Left renal cortex interstitium (tissue), 4 donors: ENCODE data around the gene SLC25A45. TPM values are rescaled to one million over a fixed set of nuclear protein-coding genes. Genes with fewer than 3 reads are reported as not detected.

Experiments used
- DNase-seq, 4 donors: peaks; one replicate each; pipeline ENCODE4 v3.0.0-alpha.2; 2013; ENCODE audit warnings: low read depth in 4 of 4, low spot score in 2 of 4, missing footprints in 1 of 4
- polyA plus RNA-seq, 4 donors: library from polyadenylated mRNA; unstranded; fragments of 120-200 nt; gene quantifications; one replicate each; pipeline ENCODE4 v1.2.1, GENCODE V29; 2013; ENCODE audit not compliant: insufficient read length in 4 of 4

The SLC25A45 gene
- polyA plus RNA-seq, 4 donors: 4.0 to 10.5 (median 7.1) TPM

DNA sequence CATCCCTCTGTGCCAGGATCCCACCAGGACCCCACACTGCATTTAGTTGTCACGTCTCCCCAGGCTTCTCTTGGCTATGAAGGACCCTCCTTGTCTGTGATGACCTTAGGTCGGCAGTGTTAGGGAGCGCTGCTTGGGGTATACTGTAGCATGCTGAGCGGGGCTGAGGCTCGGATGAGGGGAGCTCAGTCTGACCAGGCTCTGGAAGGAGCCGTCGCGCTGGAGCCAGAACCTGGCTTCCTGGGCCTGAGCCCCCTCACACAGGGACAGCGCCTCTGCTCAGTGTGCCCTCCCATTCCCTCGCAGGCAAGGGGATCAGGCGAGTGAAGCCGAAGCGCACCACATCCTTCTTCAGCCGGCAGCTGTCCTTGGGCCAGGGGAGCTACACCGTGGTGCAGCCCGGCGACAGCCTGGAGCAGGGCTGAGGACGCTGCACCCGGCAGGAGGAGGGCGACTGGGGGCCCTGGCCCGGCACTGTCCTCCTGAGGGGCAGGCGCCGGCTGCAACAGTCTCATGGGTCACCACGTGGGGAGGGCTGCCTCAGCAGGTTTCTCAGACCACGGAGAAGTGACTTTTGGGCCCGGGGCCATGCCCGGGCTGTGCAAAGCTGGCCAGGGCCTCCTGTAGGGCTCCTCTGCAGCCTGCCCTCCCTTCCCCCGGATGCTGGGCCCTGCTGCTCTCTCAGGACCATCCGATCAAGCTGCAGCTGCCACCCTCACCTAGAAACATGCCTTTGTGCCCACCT, 28.7 kb upstream of the SLC25A45 start:
- no peak for DNase-seq

DNA sequence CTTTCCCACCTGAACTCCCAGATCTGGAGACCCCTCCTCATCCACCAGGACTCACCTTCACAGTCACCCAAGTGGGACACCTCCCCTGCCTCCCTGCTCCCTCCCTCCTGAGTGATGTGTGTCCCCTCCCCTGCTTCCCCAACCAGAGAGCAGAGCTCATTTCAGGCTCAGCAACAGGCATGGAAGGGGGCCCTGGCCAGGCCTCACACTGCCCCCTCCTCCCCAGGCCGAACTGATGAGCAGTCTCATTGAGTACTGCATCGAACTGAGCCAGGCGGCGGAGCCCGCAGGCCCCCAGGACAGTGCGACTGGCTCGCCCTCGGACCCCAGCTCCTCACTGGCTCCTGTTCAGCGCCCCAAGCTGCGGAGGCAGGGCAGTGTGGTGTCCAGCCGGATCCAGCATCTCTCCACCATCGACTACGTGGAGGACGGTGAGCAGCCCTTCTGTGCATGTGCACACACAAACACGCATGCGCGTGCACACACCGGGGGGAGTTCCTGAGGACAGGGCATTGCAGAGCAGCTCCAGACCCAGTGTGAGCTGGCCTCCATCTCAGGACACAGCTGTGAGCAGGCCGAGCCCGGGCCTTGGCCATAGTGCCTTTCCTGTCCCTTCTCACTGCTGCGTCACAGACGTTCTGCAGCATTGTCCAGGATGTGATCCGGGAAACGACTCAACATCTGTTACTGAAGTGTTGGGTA, 22.3 kb upstream of the SLC25A45 start:
- DNase-seq: no peak

DNA sequence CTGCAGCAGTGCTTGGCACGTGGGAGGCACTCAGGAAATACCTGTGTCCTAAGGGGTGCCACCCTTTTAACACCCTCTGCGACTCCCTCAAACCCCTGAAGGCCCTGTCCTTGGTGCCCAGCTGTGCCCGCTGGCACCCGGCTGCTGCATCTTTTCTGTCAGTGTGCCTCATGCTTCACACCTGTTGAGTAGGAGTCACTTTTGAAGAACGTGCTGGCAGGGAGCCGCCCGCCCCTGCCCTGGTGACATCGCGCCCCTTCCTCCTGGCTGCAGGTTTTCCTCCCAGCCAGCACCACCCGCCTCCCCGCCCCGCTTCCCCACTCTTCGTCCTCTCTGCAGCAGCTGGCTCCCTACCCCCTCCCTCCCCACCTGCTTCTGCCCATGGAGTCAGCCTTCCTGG, 21.8 kb upstream of the SLC25A45 start:
- no peak for DNase-seq

DNA sequence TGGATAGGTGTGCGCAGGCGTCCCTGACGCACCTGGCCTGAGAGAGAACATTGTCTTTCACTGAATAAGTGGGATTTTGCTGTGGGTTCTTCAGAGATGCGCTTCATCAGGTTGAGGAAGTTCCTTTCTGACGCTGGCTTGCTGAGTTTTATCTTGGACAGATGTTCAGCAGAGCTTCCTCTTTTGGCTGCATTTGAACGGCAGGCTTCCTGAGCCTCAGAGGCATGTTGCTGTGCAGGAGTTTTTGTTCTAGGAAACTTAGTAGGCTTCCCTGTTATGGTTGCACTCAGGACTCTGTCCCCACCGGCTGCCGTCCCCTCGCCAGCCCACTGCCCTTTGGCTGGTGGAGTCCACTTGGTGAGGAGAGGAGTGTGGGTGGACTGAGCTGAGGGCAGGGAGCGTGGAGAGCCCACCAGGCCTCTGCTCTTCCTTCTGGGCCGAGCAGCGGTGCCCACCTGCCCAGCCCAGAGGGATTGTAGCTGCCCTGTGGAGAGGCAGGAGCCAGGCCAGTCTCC, 21.2 kb upstream of the SLC25A45 start:
- no peak for DNase-seq

DNA sequence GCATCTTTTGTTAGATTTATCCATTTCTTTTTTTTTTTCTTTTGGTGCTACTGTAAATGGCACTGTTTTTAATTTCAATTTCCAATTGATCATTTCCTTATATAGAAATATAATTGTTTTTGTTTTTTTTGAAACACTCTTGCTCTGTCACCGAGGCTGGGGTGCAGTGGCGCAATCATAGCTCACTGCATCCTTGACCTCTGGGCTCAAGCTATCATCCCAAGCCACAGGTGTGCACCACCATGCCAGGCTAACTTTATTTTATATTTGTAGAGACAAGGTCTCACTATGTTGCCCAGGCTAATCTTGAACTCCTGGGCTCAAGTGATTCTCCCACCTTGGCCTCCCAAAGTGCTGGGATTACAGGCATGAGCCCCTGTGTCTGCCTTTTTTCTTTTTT, 20.3 kb upstream of the SLC25A45 start:
- DNase-seq: no peak

DNA sequence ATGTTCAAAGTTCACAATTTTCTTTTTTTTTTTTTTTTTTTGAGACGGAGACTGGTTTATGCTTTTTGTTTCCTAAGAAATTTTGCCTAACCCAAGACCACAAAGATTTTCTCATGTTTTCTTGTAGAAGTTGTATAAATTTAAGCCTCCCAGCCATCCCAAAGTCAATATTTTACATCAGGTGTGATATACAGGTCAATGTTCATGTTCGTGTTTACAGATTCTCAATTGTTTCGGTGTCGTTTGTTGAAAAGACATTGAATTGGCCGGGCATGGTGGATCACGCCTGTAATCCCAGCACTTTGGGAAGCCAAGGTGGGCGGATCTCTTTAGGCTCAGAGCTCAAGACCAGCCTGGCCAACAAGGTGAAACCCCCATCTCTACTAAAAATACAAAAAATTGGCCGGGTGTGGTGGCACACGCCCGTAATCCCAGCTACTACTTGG, 19.4 kb upstream of the SLC25A45 start:
- no peak for DNase-seq

DNA sequence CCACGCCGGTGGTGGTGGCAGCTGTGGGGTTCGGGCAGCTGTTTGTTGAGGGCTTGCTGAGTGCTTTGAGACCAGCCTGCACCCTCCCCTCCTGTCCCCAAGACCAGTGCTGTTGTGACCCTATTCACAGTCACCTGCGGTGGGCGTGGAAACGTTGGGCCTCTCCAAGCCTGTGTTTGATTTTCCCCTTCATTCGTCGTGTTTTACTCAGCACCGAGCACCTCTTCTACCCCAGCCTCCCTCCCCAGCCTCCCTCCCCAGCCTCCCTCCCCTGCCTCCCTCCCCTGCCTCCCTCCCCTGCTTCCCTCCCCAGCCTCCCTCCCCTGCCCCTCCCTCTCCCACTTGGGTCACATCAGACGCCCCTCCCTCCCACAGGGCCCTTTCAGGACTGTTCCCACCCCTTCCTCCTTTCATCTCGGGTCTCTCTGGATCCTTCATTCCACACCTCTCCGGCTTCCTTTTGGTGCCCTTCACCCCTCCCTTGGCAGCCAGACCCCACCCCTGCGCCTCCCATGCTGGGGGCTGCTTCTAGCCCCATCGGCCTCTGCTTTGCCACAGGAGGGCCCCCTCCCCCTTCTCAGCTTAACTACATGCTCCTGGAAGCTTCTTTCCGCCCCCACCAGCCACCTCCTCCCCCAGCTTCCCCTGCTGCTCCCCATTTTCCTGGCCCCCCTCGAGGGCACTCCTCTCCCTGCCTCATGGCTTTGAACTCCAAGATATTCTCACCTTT, 18.8 kb upstream of the SLC25A45 start:
- no peak for DNase-seq

DNA sequence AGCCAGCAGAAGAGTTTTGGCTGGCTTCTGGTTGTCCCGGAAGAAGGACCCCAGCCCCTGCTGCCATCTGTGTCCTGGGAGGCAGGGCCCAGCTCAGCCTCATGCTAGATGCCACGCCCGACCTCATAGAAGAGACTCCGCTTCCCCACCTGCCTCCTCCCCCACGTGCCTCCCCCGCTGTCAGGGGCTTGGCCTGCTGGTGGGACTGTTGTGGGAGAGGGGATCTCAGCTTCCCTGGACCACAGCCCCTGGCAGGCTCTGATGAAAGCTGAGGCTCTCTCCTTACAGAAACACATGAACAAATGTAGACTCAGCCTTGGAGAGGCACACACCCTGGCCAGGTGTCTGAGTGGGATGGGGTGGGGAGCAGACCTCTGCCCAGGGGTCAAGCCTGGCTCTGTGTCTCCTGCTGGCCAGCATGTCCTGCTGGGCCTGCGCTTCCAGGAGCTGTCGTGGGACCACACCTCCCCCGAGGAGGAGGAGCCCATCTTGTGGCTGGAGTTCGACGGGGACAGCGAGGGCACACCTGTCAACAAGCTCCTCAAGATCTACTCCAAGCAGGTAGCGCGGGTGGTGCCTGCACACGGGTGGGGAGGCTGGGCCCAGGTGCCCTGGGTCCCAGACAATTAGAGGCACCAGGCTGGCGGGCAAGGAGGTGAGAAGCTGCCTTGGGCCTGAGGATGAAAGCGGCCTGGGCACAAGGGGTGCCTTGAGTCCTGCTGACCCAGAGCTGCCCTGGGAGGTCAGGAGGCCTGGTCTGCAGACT, 18.0 kb upstream of the SLC25A45 start:
- no peak for DNase-seq

DNA sequence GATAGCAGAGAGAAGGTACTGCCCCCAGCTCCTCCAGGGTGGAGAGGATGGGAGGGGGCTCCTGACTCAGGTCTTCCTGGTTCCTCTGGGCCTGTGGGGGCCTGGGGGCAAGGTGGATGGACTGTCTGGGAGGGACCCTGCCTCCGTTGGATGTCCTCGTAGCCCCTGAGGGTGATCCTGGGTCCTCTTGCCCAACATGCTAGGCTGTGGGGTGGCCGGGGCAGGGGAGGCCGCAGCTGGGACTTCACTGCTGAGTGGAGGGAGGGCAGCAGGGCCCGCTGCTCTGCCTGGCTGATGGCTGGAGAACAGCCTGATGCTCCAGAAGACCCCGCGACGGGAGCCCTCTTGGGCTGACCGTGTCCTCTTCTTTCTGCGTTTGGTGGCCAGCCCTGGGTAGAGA, 17.4 kb upstream of the SLC25A45 start:
- no peak for DNase-seq

DNA sequence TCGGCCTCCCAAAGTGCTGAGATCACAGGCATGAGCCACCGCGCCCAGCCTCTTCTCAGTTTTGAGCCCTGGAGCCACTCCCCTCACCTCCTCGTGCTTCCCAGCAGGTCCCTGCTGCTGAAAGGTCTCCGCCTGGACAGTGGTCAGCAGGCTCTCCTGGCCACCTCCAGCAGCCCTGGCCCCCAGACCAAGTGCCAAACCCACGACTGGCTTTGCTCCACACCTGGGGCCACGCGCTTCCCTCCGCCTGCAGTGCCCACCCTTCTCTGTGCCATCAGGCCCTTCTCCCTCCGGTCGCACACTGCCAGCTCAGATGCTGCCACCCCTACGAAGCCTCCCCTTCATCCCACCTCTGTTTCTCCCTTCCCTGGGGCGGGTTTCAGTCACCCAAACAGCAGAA, 16.8 kb upstream of the SLC25A45 start:
- no peak for DNase-seq

DNA sequence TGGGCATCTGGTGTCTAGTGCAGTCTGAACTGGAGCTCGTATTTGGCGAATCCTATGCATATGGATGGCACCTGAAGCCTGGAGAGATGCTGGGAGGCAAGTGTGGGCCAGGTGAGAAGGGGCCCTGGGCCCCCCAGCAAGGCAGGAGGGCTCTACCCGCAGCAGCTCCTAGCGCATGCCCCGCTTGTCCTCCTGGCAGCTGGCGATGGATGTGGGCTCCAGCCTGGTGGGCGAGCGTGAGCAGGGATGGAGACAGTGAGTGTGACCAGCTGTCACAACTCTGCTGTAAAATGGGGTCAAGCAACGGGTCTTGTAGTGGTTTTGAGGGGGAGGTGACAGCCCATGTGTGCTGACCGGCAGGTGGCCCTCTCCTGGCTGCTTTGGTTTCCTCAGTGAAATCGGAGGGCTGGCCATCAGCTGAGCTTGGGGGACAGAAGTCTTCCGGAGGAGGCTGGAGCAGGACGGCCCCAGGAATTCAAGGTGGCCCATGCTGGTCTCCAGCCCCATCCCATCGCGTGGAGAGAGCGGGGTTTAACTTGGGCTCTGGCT, 16.0 kb upstream of the SLC25A45 start:
- DNase-seq: no peak

DNA sequence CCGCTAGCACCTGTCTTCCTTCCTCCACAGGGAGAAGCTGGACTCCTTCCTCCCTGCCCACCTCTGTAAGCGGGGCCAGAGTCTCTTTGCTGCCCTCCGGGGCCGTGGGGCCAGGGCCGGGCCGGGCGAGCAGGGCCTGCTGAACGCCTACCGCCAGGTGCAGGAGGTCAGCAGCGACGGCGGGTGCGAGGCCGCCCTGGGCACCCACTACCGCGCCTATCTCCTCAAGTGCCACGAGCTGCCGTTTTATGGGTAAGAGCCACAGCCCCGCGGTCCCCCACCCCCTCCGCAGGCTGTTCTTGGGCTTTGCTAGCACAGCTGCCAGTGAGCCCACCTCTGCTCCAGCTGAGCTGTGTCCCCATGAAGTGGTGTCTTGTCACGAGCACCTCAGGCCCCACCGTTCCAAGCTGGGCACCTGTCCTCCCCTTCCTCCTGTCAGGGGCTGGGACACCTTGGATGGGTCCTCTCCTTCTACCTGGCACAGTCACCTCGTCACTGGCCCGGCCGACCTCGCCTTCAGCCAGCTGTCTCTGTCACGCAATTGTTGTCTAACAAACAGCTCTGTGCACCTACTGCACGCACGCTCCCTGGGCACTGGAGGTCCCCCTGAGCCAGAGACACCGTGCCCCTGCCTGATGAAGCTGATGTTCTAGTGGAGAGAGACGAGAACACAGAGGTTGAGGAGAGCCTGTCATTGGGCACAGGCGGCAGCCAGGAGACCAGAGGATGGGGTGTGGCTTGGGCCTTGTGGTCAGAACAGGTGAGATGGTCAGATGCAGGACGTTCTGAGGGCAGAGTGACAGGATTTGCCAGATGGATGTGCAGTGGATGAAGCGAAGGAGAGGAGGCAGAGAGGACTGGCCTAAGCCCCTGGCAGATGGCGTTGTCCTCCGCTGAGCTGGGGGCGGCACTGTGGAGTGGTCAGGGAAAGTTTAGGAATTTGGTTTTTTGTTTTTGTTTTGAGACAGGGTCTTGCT, 14.6 kb upstream of the SLC25A45 start:
- DNase-seq: no peak

DNA sequence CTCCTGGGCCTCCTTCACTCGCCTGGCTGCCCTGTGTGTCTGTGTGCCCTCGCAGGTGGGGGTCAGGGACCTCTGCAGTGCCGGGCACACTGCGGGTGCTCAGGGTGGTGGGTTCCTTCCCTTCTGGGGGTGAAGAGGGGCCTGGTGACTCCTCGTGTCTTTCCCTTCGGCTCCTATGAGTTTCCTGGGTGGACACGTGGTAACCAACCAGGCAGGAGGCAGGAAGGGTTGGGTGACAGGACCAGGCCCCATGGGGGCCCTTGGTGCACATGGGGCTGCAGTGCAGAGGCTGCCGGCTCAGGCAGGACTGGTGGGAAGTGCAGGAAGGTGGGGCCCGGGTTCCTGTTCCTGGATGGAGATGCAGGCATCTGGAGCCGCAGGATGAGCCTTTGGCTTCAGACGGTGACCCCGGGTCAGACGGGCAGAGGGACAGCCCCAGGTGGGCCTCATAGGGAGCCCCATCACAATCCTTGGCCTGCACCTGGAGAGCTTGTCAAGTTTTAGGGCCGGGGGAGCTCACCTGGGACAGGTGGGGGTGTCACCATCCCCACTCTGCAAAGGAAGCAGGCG, 13.6 kb upstream of the SLC25A45 start:
- DNase-seq: no peak

DNA sequence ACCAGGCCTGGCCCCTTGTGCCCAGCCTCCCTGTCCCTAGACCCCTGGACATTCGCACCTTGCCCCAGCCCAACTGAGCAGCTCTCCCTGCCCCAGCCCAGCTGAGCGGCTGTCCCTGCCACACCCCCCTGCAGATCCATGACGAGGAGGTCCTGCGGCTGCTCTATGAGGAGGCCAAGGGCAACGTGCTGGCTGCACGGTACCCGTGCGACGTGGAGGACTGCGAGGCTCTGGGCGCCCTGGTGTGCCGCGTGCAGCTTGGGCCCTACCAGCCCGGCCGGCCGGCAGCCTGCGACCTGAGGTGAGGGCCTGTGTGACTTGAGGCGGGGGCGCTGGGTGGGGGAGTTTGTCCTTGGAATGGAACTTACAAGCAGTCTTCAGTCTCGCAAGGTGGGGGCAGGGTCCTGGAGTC, 11.7 kb upstream of the SLC25A45 start:
- DNase-seq: no peak

DNA sequence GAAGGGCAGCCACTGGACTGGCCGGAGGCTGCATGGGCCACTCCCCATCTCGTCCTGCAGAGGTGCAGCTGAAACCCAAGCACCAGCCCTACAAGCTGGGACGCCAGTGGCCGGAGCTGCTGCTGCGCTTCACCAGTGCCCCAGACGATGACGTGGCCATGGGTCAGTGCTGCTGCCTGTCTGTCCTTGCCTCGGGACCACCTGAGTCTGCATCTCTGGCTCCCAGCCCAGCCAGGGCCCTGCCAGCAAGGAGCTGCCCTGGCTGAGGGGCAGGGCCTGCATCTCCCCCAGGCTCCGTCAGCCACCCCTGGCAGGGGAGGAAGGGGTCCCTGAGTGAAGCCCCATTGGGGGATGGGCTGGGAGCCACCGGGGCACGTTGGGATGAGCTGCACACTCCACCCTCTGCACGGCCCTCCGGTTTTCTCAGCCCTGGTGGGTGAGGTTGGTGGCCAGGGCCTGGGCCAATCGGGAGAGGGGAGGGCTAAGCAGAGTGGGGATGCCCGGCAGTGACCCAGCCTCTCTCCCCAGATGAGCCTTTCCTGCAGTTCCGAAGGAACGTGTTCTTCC, 11.2 kb upstream of the SLC25A45 start:
- DNase-seq: no peak

DNA sequence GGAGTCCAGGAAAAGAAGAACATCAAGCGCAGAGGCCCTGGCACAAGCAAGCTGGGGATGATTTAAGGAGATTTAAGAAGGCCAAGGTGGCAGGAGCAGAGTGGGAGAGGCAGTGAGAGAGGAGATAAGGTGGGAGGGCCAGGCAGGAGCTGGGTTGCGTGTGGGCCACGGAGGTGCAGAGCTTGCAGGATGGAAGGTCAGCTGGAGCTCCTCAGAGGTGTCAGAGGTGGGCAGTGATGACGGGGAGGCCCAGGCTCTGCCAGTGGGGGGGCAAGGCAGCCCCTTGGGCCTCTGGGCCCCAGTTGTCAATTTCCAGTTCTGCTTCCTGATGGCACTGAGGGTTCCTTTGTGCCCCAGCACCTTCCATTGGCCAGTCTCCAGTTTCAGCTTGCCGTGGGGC, 10.5 kb upstream of the SLC25A45 start:
- DNase-seq: no peak

DNA sequence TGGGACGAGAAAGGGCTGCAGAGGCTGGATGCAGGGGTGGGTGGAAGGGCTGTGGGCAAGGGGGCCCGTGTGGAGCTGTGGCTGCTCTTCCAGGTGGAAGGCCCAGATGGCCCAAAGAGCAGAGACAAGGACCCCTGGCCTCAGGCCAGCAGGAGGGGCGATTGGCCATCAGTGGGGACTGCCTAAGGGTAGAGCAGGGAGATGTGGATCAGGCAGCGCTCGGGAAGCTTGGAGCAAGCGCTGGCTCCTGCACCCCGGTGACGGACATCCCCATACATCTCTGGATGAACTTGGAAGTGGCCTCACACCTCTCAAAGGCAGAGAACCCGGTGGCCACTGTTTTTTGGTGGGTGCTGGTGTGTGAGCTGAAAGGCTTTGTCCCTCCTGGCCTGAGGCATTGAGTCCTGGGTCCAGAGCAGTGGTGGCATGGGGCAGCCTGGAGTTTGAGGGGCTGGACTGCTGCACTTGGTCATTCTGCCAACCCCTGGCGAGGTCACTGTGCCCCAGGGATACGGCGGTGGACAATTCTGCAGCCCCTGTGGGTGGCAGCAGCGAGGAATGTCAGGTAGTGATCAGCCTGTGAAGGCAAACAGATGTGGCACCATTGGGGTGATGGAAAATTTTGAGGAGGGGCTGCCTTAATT, 9.9 kb upstream of the SLC25A45 start:
- DNase-seq: no peak

DNA sequence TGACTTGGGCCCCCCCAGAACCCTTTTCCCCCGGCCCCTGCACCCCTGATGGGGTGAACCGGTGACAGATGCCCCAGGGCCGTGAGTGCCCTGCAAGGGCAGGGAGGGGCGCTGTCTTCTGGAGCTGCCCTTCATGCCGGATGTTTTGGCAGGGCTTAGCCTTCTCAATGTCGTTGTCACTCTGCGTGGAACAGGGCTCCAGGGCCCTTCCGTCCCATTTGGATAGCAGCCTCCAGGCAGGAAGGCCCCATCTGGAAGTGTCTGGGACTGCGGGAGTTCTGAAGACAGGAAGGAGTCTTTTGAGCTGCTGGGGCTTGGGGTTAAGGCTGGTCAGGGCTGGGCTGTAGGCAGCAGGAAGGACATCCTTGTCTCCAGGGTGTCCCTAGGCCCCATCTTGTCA, 8.6 kb upstream of the SLC25A45 start:
- DNase-seq: no peak
